ENCODE results near the gene RBMS1.
"Not testable (repeated sequence)": the region's sequence is repeated elsewhere in the genome, so short reads cannot be mapped to it uniquely, and the experiment has no call there.

The RBMS1 gene

GRCh38 chr2:160431441-160431840 lies 62.2 kb downstream of the RBMS1 start:
- DNase-seq = no peak

DNA sequence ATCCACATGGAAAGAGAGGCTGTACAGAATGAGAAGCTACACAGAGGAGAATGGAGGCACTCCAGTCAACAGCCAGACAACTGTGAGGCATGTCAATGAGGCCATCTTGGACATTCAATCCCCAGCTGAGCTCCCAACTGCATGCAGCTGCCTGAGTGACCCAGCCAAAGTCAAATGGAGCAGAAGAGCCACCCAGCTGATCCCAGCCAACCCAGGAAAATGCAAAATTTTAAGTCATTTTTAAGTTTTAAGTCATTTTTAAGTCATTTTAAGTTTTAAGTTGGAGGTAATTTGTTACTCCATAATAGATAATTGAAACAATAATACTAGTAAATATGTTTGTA lies 63.6 kb downstream of the RBMS1 start:
- DNase-seq = no peak

- DNase-seq = no peak
Measured at GRCh38 chr2:160429248-160430000, 64.2 kb downstream of the RBMS1 start.

DNA sequence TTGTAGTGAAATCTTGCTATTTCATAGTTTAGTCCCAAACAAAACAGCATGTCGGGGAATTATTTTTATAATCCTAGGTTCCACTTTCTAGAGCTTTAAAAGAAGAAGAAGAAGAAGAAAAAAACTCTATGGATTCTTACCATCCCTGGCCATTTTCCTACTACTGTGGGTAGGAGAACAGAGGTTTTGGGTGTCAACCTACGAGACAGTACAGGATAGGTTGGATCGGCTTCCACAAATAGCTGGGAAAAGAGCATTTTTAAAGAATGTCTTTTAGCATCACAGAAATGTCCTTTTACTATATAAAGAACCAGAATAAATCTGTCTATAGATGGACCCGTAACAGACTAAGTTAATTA lies 65.2 kb downstream of the RBMS1 start:
- DNase-seq = no peak

GRCh38 chr2:160427629-160428404 lies 65.8 kb downstream of the RBMS1 start:
- peak; percentile 32 to 33 for DNase-seq

GRCh38 chr2:160426604-160427003 lies 67.0 kb downstream of the RBMS1 start:
- no peak for DNase-seq

GRCh38 chr2:160425434-160426151 lies 68.0 kb downstream of the RBMS1 start:
- no peak for DNase-seq

DNA sequence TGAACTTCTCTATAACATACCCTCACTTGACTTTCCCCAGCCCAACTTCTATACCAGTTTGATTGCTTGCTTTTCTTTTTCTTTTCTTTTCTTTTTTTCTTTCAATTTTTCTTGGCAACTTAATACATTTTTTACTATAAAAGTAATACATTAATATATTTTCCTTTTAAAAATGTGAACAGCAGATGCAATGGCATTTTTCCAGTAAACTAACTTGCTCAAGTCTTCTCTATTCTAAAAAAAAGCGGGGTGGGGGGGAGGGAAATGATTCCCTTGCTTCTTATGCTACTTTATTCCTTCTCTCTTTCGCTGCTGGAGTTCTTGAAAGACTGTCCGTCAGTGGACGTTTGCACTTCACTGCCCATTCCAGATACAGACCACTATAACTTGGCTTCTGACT lies 70.5 kb downstream of the RBMS1 start:
- no peak for DNase-seq

DNA sequence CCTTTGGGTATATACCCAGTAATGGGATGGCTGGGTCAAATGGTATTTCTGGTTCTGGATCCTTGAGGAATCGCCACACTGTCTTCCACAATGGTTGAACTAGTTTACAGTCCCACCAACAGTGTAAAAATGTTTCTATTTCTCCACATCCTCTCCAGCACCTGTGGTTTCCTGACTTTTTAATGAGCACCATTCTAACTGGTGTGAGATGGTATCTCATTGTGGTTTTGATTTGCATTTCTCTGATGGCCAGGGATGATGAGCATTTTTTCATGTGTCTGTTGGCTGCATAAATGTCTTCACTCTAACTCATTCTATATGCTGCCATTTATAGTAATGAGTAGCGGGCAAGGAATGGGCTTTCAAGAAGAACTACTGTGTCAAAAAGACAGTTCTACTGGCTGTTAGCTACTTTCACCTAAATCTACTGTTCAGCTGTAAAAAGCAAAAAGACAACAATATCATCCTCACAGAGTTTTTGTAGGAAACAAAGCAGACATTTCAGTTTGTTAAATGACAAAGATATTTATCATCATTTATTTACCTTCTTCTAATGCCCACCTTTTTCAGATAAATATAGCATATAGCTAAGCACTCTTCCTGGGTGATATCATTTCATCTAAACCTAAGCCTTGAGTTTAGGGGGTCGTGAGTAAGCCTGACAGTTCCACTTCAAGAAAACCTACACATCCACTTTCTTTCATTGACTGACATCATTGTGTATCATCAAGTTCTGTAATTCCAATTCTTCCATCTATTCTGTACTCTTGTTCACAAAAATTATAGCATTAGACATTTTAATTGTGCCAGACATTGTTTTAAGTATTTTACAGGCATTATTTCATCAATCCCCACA lies 71.7 kb downstream of the RBMS1 start:
- not testable (repeated sequence) for DNase-seq

DNA sequence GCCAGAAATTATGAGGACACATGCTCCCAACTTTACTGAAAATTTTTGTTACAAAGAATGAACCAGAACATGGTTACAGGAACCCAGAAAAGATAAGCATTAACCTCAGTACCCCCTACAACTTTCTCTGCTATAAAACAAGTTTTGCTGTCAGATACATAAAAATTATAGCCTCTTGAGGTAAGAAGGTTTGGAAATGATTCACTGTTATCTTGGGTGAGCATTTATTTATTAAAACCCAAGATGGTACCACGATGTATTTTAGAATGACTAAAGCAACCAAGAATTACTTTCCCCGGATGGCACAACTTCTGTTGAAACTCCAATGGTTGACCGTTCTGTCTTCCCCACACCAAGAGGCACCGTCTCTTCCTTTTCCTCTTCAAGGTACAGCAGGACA lies 72.9 kb downstream of the RBMS1 start:
- no peak for DNase-seq

- DNase-seq = no peak
Measured at GRCh38 chr2:160419776-160420505, 73.7 kb downstream of the RBMS1 start.

- DNase-seq = no peak
Measured at GRCh38 chr2:160418853-160419252, 74.8 kb downstream of the RBMS1 start.

DNA sequence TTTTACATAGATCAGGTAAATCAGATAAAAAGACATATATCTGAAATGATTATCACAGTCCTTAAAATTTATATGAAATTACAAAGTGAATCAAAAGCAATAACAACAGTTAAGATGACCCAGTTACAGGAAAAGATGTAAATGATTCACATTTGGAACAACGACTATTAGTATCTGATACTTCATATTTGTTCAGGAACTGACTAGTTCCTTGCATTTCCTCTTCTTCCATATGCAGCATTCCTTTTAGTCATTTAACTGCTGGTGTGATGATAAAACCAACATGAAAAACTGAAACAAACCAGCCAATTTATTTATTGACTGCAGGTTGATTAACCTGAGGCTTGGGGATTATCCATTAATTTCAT lies 75.2 kb downstream of the RBMS1 start:
- DNase-seq = no peak

DNA sequence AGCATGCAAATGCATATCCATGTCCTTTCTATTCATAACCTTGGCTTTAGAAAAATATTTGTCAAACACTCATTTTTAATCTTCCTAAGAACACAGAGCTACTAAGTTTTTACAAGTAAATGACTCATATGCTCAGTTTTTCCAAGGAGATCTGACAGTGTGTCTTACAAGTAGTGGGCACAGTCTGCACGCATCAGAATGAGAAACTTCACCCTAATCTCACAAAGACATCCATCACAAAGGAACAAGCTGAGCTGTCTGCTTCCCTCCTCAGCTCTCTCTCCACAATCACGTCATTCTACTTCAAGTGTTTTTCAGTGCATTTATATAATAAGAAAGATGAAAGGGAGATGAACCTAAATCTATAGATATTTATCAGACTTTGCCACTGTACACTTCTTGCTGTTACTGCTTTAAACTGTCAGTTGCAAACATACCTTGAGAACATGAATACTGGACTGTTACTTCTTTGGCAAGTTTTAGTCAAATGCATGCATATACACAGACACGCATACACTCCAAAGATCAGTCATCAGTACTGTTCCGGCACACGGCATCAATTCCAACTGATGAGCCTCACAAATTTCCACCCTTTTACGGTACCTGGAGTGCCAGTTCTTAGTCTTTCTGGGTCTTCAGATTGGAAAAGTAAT lies 75.7 kb downstream of the RBMS1 start:
- DNase-seq = peak in 1 of 2 donors; percentile 43

DNA sequence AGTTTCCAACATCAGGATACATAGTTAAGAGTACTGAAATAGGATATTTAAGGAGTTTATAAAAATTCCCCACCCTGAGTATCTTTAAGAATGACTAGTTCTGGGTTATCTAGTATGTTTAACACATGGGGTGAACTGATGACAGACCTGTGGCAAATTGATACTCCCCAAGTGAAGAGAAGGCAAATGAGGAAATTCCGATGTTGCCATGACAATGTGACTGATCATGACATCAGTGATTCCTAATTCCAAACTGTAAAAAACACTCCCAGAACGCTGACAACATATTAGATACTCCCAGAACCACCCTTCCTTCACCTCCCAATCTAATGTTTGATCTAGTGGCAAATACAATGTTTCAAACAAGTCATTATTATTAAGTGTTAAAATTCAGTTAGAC lies 77.6 kb downstream of the RBMS1 start:
- DNase-seq = no peak

DNA sequence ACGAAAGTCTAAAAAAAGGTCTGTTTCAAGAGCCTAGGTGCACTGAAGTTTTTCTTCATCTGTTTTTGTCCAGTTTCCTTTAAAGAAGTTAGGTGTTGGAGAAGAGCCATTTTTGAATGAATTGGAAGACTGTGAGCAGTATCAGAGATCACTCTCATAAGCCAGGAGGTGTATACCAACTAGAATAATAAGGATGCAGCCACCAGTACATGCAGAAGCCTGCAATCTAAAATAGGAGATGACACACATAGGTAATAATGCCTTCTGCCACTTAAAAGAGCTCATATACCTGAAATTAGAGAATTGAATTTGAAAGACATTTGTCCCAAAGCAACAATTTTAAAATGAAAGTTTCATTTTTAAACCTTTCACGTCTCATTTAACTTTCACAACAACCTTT lies 81.7 kb downstream of the RBMS1 start:
- DNase-seq = no peak

DNA sequence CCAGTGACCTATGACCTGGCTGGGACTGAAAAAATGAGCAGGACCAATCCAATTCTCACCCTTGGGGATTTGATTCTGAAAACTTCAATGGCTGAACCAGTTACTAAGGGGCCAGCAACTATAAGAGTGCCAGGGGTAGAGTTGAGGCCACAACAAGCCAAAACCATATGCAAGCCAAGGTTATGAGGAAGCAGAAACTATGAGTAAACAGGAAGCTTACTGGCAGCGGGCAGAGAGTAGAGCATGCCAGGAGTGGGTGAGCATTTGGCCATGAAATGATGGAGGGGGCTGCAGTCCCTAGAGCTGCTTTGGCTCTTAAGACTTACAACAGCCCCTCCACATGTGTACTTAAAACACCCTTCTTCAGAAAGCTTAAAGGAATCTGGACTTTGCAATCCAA lies 82.4 kb downstream of the RBMS1 start:
- DNase-seq = peak in 1 of 2 donors; percentile 47

DNA sequence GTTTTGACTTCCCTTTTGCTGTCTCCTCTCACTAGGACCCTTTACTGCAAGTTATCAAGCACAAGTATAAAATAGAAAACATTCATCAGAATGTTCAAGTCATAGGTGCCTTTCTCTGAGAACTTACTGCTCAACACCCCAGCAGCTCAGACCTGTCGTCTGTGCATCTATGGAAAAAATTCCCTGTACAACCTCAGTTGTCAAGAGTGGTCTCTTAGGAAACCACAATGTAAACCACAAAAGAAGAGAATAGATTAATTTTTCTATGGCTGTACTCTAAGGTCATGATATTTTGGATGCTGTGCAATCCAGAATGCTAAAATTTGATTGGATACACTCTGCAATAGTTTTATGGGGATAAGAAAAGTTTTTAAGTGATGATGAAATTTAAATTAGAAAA lies 84.1 kb downstream of the RBMS1 start:
- no peak for DNase-seq

GRCh38 chr2:160408959-160409291 lies 84.7 kb downstream of the RBMS1 start:
- DNase-seq = no peak

DNA sequence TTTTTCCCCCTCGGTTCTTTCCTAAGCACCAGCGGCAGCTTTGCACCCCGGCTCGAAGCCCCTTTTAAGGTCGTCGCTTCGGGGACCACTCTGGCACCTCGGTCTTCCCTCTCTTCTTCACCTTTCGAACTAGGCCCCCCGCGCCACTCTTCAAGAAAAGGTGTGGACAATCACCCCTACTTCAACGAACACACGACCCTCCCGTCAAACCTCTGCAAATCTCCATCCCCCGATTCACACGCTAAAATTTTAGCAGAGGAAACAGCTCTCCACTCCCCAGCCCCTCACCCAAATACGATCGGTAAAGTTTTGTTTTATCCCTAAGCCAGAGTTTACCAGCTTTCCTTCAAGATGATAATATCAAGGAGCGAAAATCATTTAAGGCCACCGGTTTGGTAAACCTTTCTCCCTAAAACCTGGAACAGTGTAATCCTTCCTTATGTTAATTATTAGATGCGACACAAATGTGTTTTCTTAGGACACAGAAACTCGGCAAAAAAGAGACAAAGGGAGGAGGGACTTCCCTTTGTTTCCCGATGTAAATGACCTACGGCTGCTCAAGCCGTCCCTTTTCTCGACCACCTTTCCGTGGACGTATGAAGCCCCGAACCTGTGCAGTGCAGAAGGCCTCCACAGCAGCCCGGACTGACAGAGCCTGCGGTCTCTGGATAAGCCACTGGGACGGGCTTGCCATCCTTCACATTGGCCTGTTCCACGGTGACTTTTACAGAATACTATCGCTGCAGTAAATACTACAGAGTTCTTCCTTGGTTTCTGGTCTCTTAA lies 85.2 kb downstream of the RBMS1 start:
- DNase-seq = no peak

Measured in stimulated activated CD4-positive, alpha-beta T cell treated with anti-CD3 and anti-CD28 coated beads, Interleukin-2, amount 100 ng/mL, for 24 hours (primary cell).